Cortex of kidney (tissue), 1 donor: Measurements from ENCODE around the gene HEBP2.
"Not testable (repeated sequence)": the region's sequence is repeated elsewhere in the genome, so short reads cannot be mapped to it uniquely, and the experiment has no call there.

Source experiments
- DNase-seq: peaks from one replicate; lab custom pipeline; 2025; lab: John Stamatoyannopoulos, UW

The HEBP2 gene

DNA sequence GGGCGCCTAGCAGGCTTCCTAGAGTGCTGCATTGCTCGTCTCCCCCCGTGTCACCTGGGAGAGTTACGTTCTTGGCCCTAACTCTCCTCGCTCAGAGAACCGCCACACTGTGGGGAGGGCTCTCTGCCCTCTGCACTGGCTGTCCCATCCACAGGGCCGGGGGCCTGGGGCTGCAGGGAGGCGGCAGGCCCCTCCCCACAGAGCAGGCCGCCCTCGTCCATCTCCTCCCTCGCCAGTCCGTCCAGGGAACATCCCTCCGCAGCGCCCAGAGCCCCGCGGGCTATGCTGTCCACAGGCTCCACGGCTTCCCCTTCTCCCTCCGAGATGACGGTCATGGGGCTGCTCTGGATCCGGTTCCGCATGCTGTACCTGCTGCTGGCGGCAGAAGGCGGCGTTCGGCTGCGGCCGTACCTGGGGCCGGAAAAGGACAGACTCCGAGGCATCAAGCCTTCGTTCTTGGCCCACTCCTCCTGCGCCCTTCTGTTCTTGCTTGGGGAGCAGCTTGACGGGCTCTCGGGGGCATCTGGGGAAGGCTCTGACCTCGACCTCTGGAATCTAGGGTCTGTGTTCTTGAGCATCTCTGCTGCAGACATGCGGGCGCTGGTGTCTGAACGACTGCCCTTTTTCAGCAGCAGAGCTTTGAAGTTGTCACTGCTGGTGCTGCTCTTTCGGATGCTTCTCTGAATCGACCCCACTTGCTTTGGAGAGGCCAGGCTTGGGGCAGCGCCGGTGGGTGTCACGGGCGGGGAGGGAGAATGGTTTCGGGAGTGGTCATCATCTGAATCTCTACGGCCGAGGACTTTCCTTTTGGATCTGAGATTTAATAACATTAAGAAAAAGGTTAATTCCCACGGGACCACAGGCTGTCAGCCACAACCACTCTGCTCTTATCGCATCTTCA lies 20.2 kb downstream of the HEBP2 start:
- DNase-seq: no peak

- not testable (repeated sequence) for DNase-seq
These were observed 21.2 kb downstream of the HEBP2 start for GRCh38 chr6:138425256-138425655.

GRCh38 chr6:138426500-138427123 lies 22.6 kb downstream of the HEBP2 start:
- no peak for DNase-seq

DNA sequence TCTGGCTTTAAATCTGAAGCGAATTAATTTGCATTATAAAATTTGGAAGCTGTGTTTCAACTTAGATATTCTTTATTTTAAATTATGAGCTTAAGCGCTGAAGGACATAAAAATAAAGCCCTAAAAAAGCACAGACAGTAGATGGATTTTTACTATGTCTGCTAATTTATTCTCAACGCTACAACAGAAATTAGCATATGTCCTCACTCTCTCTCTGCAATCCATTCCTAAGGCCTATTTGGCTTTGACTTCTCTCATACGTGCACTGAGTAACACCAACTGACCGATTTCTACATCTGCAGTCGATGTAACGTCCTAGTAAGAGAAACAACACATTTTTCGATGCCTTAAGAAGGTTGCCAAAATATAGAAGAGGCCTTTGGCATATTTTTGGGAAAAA lies 23.7 kb downstream of the HEBP2 start:
- no peak for DNase-seq

DNA sequence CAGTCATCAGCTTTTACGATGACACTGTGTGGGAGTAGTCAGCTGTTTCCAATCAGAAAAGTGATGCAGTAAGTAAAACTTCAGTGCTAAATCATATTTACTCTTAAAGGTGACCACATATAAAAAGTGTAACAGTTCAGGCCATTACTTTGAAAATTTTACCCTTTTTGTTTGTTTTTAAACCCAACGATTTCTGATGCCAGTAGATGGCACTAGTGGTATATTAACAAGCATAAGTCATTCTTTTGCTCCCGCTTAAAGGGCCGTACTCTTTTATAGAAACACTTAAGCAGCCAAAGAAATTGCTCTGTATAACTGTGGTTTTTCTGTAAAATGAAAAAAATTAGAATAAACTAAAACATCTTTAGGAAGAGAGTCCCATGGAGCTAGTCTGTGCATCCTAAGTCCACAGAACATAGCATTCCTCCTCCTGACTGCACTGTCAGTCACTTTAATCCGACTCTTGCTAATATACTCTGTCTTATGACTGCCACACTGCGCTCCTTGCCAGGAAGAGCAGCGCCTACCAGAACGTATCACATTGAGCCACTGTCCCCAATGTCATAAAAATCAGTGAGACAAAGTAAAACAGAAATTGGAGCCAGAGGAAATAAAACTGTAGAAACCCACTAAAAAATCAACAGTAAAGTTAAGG lies 25.0 kb downstream of the HEBP2 start:
- DNase-seq: no peak

- no peak for DNase-seq
These were observed 25.7 kb downstream of the HEBP2 start for GRCh38 chr6:138429761-138430160.

GRCh38 chr6:138430361-138431145 lies 26.5 kb downstream of the HEBP2 start:
- no peak for DNase-seq

DNA sequence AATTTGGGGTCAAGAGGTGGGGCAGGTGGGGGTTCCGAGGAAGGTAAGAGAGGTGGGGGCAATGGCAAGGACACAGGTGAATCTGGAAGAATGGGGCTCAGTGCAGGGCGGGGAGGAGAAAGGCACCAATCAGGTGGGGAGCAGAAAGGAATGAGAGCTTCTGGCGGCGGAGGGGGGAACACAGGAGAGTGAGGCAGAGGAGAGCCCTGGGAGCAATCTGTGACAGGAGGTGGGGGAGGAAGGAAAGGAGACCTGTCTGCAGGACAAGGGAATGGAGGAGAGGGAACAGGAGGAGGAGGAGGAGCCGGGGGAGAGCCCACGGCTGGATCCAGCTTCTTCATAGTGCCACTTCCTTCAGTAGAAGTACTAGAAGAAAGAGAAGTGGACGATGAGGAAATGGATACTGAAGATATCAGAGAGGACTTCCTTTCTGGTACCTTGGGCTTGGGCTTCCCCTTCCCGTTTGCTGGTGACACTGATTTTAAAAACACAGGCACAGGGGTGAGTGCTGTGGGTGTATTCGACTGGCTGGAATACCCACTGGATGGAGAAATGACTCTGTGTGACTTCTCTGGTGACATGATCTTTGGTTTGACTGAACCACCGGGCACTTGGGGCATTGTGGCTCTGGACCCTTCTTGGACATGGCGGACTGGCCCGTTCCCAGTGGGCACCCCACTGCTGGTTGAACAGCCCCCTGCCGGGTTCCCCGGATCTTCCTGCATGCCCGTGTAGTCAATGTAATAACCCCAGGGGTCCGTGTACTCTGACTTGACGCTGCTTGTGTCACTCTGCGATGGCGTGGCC lies 27.4 kb downstream of the HEBP2 start:
- no peak for DNase-seq

GRCh38 chr6:138432063-138432356 lies 28.0 kb downstream of the HEBP2 start:
- no peak for DNase-seq

DNA sequence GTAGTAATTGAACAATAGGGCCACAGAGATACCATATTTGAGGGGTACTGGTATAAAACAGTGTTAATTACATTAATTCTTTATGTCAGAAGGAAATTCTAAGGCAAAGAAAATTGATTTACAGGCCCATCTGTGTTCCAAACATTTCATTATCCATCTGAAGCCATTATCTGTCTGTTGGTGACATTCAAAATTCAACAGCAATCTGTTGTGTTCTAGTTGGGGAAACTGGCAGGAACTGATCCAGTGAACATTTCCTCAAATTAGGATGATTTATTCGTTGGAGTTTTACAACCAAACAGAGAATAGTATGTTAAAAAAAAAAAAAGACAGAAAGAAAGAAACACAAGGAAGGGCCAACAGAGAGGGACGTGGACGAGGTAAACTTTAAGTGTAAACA lies 30.1 kb downstream of the HEBP2 start:
- no peak for DNase-seq

GRCh38 chr6:138434925-138435324 lies 30.9 kb downstream of the HEBP2 start:
- DNase-seq: no peak

DNA sequence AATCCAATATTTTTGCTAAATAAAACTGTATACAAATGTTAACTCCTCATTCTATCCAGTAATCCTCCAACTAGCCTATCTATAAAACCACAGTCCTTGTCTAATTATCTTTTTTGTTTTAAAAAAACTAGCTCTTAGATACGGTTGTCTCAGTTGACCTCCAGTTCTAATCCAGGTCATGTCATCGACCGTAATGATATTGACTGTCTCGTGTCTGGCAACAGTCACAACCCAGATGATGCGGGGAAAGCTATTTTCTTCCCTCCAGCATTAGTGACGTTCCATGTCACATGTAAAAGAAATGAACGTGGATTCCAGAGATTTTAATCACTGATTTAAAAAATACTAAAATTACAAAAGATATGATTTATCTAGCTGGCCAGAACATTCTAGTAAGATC lies 35.5 kb downstream of the HEBP2 start:
- no peak for DNase-seq

- no peak for DNase-seq
These were observed 36.3 kb downstream of the HEBP2 start for GRCh38 chr6:138440296-138440695.

- no peak for DNase-seq
These were observed 36.8 kb downstream of the HEBP2 start for GRCh38 chr6:138440758-138441357.

GRCh38 chr6:138441965-138442364 lies 37.9 kb downstream of the HEBP2 start:
- DNase-seq: no peak

- no peak for DNase-seq
These were observed 38.6 kb downstream of the HEBP2 start for GRCh38 chr6:138442663-138443062.

DNA sequence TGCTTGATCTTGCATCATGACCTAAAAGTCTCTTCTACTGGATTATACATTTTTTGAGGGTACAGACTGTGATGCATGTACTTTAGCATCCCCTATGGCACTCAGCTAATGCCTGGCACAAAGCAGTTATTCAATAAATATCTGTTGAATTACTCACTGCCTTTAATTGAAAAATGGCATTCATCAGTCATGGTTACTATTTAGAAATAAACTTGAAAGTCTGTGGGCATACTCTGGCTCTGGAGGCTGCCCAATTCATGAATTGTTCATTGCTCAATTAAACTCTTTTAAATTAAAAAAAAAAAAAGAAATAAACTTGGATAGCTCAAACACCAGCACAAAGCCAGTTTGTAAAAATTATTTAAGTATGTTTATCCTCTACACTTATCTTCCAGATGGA lies 40.0 kb downstream of the HEBP2 start:
- DNase-seq: no peak

DNA sequence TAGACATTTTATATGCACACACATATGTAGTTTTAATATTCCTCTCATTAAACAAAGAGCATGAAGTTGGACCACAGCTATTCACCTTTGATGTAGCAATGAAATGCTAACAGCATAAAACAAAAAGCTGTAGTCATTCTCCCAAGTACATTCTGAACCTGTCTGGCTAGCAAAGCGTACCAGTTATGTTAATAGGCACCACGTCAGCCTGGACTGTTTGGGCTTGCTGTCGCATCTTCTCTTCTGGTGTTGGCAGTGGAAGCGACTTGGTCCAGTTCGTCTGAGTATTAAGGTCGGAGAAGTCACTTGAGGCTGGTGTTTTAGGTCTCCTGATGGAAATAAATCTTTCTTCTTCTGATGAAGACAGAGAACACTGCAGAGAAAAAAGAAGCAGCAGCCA lies 42.8 kb downstream of the HEBP2 start:
- DNase-seq: no peak

GRCh38 chr6:138450445-138450844 lies 46.4 kb downstream of the HEBP2 start:
- DNase-seq: no peak

- DNase-seq: no peak
These were observed 47.0 kb downstream of the HEBP2 start for GRCh38 chr6:138451043-138451442.
